Keratinocyte (primary cell): ENCODE data around the gene HLTF. TPM values are rescaled to one million over a fixed set of nuclear protein-coding genes. Genes with fewer than 3 reads are reported as not detected.
"Not testable (repeated sequence)": the region's sequence is repeated elsewhere in the genome, so short reads cannot be mapped to it uniquely, and the experiment has no call there.

Experiments
- DNase-seq: peaks from one replicate; pipeline ENCODE4 v3.0.0-alpha.2; 2011; ENCODE audit warnings: low read depth, missing footprints, low spot score
- FAIRE-seq: peaks from 2 replicates; lab custom pipeline; 2011; peaks lifted over from hg19 to GRCh38; lab: Jason Lieb, UNC
- H2AFZ ChIP-seq: 2 replicates; pipeline ENCODE4 v1.6.0; 2012; ENCODE audit warnings: low read length, control low read depth, inconsistent platforms; ENCODE audit not compliant: control insufficient read depth
- H3K27ac ChIP-seq: 2 replicates; pipeline ENCODE4 v1.5.1; 2011; ENCODE audit warnings: low read length; ENCODE audit not compliant: control insufficient read depth, insufficient read depth
- H3K27me3 ChIP-seq: 3 replicates; pipeline ENCODE4 v1.6.0; 2011; ENCODE audit warnings: low read length; ENCODE audit not compliant: control insufficient read depth, insufficient read depth; ENCODE audit errors: extremely low read depth
- H3K36me3 ChIP-seq, 2 experiments: 2 replicates in 1 of 2; 3 replicates in 1 of 2; pipeline ENCODE4 v1.5.1; 2011; ENCODE audit warnings: low read length in 2 of 2, mild to moderate bottlenecking in 1 of 2; ENCODE audit not compliant: control insufficient read depth in 2 of 2, insufficient read depth in 2 of 2; ENCODE audit errors: extremely low read depth in 1 of 2
- H3K4me1 ChIP-seq: 3 replicates; pipeline ENCODE4 v1.5.1; 2011; ENCODE audit warnings: low read length; ENCODE audit not compliant: control insufficient read depth, insufficient read depth; ENCODE audit errors: extremely low read depth
- H3K4me2 ChIP-seq: 3 replicates; pipeline ENCODE4 v1.6.0; 2011; ENCODE audit warnings: low read depth, low read length; ENCODE audit not compliant: control insufficient read depth, insufficient read depth; ENCODE audit errors: extremely low read depth
- H3K4me3 ChIP-seq, 3 experiments: fragments of 200-600 bp in 1 of 3; sonication (generic) in 1 of 3; 2 replicates in 2 of 3; 3 replicates in 1 of 3; pipeline ENCODE4 v1.5.1; 2011 to 2016; ENCODE audit warnings: low read length in 3 of 3, mild to moderate bottlenecking in 3 of 3, control low read depth in 2 of 3, inconsistent platforms in 1 of 3, low read depth in 1 of 3, mixed read lengths in 1 of 3, mixed run types in 1 of 3, moderate library complexity in 1 of 3; ENCODE audit not compliant: control insufficient read depth in 2 of 3, insufficient read depth in 2 of 3; ENCODE audit errors: extremely low read depth in 1 of 3
- H3K79me2 ChIP-seq: 2 replicates; pipeline ENCODE4 v1.6.0; 2012; ENCODE audit warnings: low read length; ENCODE audit not compliant: control insufficient read depth, insufficient read depth
- H3K9ac ChIP-seq: 3 replicates; pipeline ENCODE4 v1.6.0; 2011; ENCODE audit warnings: low read length; ENCODE audit not compliant: control insufficient read depth, insufficient read depth; ENCODE audit errors: extremely low read depth
- H3K9me1 ChIP-seq: 3 replicates; pipeline ENCODE4 v1.6.0; 2011; ENCODE audit warnings: low read length; ENCODE audit not compliant: control insufficient read depth, insufficient read depth; ENCODE audit errors: extremely low read depth
- H3K9me3 ChIP-seq: 2 replicates; pipeline ENCODE4 v1.5.1; 2012; ENCODE audit warnings: low read depth, low read length; ENCODE audit not compliant: control insufficient read depth
- H4K20me1 ChIP-seq: 3 replicates; pipeline ENCODE4 v1.6.0; 2011; ENCODE audit warnings: low read length; ENCODE audit not compliant: control insufficient read depth, insufficient read depth; ENCODE audit errors: extremely low read depth
- EZH2 ChIP-seq: IDR thresholded peaks from one replicate; pipeline ENCODE4 v1.6.1; 2012; ENCODE audit warnings: inconsistent platforms, mild to moderate bottlenecking, low read length, moderate library complexity
- dilution Hi-C: fragments of 300-500 bp; cut with MboI; formaldehyde crosslinking; loops from one replicate; pipeline ENCODE4 v1.7.0; 2020; ENCODE audit warnings: low sequenced_read_pairs; ENCODE audit not compliant: extremely low pct_ligation_motif_present
- polyA plus RNA-seq, 5 experiments: library from polyadenylated mRNA; depleted of rRNA in 3 of 5; stranded (reverse) in 3 of 5; stranded (forward) in 1 of 5; unstranded in 1 of 5; fragments of >200 nt; gene quantifications; 1 replicate in 1 of 5; 2 replicates in 3 of 5; 3 replicates in 1 of 5; pipeline versions ENCODE4 v1.2.1 to v1.2.3, GENCODE V29; 2011 to 2012; ENCODE audit warnings: missing spikeins in 2 of 5, low read depth in 1 of 5, low replicate concordance in 1 of 5
- TF ChIP-seq, protein P1 (sequence below), 3 experiments: IDR thresholded peaks in 1 of 3; conservative IDR thresholded peaks in 1 of 3; optimal IDR thresholded peaks in 1 of 3; 2 replicates in 2 of 3; 3 replicates in 1 of 3; pipeline versions ENCODE3 to v1.5.1; 2011; ENCODE audit warnings: low read length in 3 of 3, mild to moderate bottlenecking in 3 of 3, moderate library complexity in 2 of 3, control low read depth in 1 of 3, inconsistent platforms in 1 of 3; ENCODE audit not compliant: insufficient read depth in 2 of 3; ENCODE audit errors: extremely low read depth in 1 of 3

The HLTF gene
- polyA plus RNA-seq, 1 donor (not counting 4 experiments of a cell fraction or from before 2014, with no cell fraction given) = 9.1 TPM

DNA sequence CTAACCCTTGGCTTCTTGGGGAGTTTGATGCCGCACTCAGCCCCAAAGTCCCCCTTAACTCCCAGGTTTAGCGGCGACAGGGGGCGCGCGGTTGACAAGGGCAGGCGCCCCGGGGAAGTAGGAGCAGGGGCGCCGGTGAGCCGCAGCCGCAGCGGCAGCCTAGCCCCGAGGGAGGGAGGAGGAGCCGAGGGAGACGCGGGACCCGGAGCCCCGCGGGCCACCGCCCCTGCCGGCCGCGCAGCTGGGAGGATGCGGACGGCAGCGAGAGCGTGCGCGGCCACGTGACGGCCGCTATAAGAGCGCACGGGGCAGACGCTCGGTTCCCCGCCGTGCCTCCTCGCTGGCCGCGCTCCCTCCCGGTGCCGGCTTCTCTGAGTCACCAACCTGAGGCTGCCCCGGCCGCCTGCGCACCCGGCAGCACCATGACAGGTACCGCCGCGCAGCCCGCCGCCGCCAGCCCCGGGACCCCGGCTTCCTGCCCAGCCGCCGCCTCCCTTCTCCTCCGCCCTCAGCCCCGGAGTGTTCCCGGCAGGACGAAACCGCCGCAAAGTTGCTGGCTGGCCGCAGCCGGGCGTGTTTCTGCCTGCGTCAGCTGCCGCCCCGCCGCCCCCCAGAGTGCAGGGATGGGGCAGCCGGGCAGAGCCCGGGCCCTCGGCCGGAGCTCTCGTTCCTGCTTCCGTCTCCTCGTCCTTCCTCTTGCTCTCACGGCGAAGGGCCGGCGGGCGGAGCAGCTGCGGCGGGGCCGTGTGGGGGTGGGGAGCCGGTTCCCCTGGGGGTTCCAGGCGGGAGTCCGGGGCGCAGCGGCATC lies 94.9 kb downstream of the HLTF start, which contains the start of gene GYG1:
Gene GYG1, plus strand, starts transcription at position 322 of the 808 bp plus-strand sequence. Its CDS starts 101 bp downstream, at position 423.
- dilution Hi-C loops = no loop called here
- TF ChIP-seq, protein P1, sequence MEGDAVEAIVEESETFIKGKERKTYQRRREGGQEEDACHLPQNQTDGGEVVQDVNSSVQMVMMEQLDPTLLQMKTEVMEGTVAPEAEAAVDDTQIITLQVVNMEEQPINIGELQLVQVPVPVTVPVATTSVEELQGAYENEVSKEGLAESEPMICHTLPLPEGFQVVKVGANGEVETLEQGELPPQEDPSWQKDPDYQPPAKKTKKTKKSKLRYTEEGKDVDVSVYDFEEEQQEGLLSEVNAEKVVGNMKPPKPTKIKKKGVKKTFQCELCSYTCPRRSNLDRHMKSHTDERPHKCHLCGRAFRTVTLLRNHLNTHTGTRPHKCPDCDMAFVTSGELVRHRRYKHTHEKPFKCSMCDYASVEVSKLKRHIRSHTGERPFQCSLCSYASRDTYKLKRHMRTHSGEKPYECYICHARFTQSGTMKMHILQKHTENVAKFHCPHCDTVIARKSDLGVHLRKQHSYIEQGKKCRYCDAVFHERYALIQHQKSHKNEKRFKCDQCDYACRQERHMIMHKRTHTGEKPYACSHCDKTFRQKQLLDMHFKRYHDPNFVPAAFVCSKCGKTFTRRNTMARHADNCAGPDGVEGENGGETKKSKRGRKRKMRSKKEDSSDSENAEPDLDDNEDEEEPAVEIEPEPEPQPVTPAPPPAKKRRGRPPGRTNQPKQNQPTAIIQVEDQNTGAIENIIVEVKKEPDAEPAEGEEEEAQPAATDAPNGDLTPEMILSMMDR (optimal IDR thresholded peaks at IDR 0.05 in 1 of 3, IDR thresholded peaks at IDR 0.05 in 1 of 3, conservative IDR thresholded peaks at IDR 0.05 in 1 of 3; ENCODE audit: extremely low read depth in 1 of 3, insufficient read depth in 2 of 3, low read length in 3 of 3) = peak in 2 of 3 experiments; percentile 9 to 34
- TF ChIP-seq EZH2 = no peak
- peak within 1 kb of the TSS; percentile 81 for H2AFZ ChIP-seq
- no peaks in the 10 kb centered on the region for H3K27me3 ChIP-seq
- H3K4me2 ChIP-seq = peak within 1 kb of the TSS; percentile 94
- DNase-seq = no peak
- H3K9ac ChIP-seq = peak within 1 kb of the TSS; percentile 81
- H3K27ac ChIP-seq = peak within 1 kb of the TSS; percentile 43
- H3K9me1 ChIP-seq = no peaks in the 10 kb centered on the region
- no peak for FAIRE-seq
- peaks cover 9% of the 10 kb centered on the region for H3K4me1 ChIP-seq
- no peaks in the 10 kb centered on the region for H3K9me3 ChIP-seq
- no peaks in the 10 kb centered on the region for H4K20me1 ChIP-seq
- peaks cover 7% of the 10 kb centered on the region for H3K79me2 ChIP-seq
- H3K4me3 ChIP-seq = peak within 1 kb of the TSS; percentile 74 to 77 (median 77)
- H3K36me3 ChIP-seq = peaks cover 0 to 5% of the 10 kb centered on the region in 2 experiments

DNA sequence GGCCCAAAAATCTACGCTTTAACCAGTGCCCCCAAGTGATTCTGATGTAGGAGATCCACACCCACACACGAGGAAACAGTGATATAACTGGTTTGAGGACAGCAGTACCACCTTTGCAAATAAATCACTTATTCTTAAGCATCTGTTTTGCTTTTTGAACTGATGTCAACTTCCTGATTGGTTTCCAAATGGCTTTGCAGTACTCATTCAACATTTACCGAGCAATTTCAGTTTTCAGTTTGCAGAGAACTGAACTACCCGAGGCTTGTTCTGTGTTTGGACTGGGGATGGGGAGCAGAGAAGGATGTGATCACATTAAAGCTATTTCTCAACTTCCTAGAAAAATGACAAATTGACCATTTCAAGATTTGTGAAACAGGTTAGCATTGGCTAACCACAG lies 96.1 kb downstream of the HLTF start:
- H3K9me3 ChIP-seq = no peaks in the 10 kb centered on the region
- TF ChIP-seq, protein P1 (optimal IDR thresholded peaks at IDR 0.05 in 1 of 3, IDR thresholded peaks at IDR 0.05 in 1 of 3, conservative IDR thresholded peaks at IDR 0.05 in 1 of 3; ENCODE audit: extremely low read depth in 1 of 3, insufficient read depth in 2 of 3, low read length in 3 of 3) = no peak
- TF ChIP-seq EZH2 = no peak
- FAIRE-seq = no peak
- dilution Hi-C loops = no loop called here
- no peak overlapping the region for H2AFZ ChIP-seq
- H3K4me2 ChIP-seq = no peak overlapping the region
- H3K79me2 ChIP-seq = peaks cover 7% of the 10 kb centered on the region
- H3K36me3 ChIP-seq = peaks cover 0 to 1% of the 10 kb centered on the region in 2 experiments
- no peak for DNase-seq
- H3K9me1 ChIP-seq = no peaks in the 10 kb centered on the region
- H3K9ac ChIP-seq = no peak overlapping the region
- H4K20me1 ChIP-seq = no peaks in the 10 kb centered on the region
- H3K27me3 ChIP-seq = no peaks in the 10 kb centered on the region
- H3K27ac ChIP-seq = no peak overlapping the region
- H3K4me3 ChIP-seq = no peak overlapping the region
- peaks cover 9% of the 10 kb centered on the region for H3K4me1 ChIP-seq

DNA sequence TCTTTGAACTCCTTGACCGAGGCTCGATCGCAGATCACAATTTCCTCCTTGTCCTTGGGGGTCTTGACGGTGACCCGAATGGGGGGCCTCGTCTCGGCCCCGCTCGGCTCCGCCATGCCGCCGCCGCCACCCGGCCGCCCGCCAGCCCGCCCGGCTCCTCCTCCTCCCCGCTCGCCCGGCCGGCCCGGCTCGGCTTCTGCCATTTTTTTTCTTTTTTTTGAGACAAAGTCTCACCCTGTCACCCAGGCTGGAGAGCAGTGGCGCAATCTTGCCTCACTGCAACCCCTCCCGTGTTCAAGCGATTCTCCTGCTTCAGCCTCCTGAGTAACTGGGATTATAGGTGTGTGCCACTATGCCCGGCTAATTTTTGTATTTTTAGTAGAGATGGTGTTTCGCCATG lies 98.8 kb downstream of the HLTF start:
- H3K79me2 ChIP-seq, H3K27me3 ChIP-seq, H3K9me1 ChIP-seq, H4K20me1 ChIP-seq, H3K4me3 ChIP-seq, H3K9ac ChIP-seq, H3K36me3 ChIP-seq, dilution Hi-C loops, H2AFZ ChIP-seq, FAIRE-seq, H3K27ac ChIP-seq, H3K4me1 ChIP-seq, H3K9me3 ChIP-seq, DNase-seq, H3K4me2 ChIP-seq: not testable (repeated sequence)
